Smooth muscle cell (in vitro differentiated cells): ENCODE results near the gene ARVCF. TPM values are rescaled to one million over a fixed set of nuclear protein-coding genes. Genes with fewer than 3 reads are reported as not detected.

Experiments used
- DNase-seq: peaks from one replicate; lab custom pipeline; 2025; ENCODE audit not compliant: unreplicated experiment; lab: John Stamatoyannopoulos, UW
- H2AFZ ChIP-seq: fragments of 200-600 bp; sonication (generic); 2 replicates; pipeline ENCODE4 v1.6.0; 2016; ENCODE audit warnings: antibody characterized with exemption, low read depth, mild to moderate bottlenecking
- H3F3A ChIP-seq: fragments of 200-600 bp; sonication (generic); 2 replicates; pipeline ENCODE4 v1.6.0; 2017; ENCODE audit warnings: antibody characterized with exemption, low read depth
- H3K27ac ChIP-seq: fragments of 200-600 bp; sonication (generic); 2 replicates; pipeline ENCODE4 v1.5.1; 2016; ENCODE audit warnings: low read depth, mild to moderate bottlenecking
- H3K27me3 ChIP-seq: fragments of 200-600 bp; sonication (generic); 2 replicates; pipeline ENCODE4 v1.6.1; 2016; ENCODE audit warnings: low read depth, mild to moderate bottlenecking
- H3K36me3 ChIP-seq: fragments of 200-600 bp; sonication (generic); 2 replicates; pipeline ENCODE4 v1.5.1; 2016; ENCODE audit warnings: low read depth
- H3K4me1 ChIP-seq: fragments of 200-600 bp; sonication (generic); 2 replicates; pipeline ENCODE4 v1.5.1; 2016; ENCODE audit warnings: low read depth
- H3K4me2 ChIP-seq: fragments of 200-600 bp; sonication (generic); 2 replicates; pipeline ENCODE4 v1.6.0; 2016; ENCODE audit warnings: mild to moderate bottlenecking
- H3K4me3 ChIP-seq: fragments of 200-600 bp; sonication (generic); 2 replicates; pipeline ENCODE4 v1.5.1; 2016; ENCODE audit warnings: mild to moderate bottlenecking
- H3K79me2 ChIP-seq: fragments of 200-600 bp; sonication (generic); 2 replicates; pipeline ENCODE4 v1.6.0; 2016; ENCODE audit warnings: low read depth, mild to moderate bottlenecking
- H3K9ac ChIP-seq: fragments of 200-600 bp; sonication (generic); 2 replicates; pipeline ENCODE4 v1.6.0; 2016; ENCODE audit warnings: low read depth
- H3K9me3 ChIP-seq: fragments of 200-600 bp; sonication (generic); replicated peaks from 2 replicates; pipeline ENCODE4 v1.5.1; 2016; ENCODE audit warnings: low read depth
- H4K20me1 ChIP-seq: fragments of 200-600 bp; sonication (generic); 2 replicates; pipeline ENCODE4 v1.6.0; 2016; ENCODE audit warnings: low read depth
- WGBS: methylation state at CpG from one replicate; pipeline ENCODE4 v1.1.7; 2016; ENCODE audit warnings: low lambda C conversion rate; 5-methylcytosine and 5-hydroxymethylcytosine counted together
- polyA plus RNA-seq: library from polyadenylated mRNA; unstranded; fragments of >200 nt; fragmentation: Nextera tagmentation; extraction: Ambion mirVana; gene quantifications from 2 replicates; pipeline ENCODE4 v1.2.1, GENCODE V29; 2016
- total RNA-seq: library from RNA; depleted of rRNA; stranded (reverse); fragments of >200 nt; gene quantifications from 2 replicates; pipeline ENCODE4 v1.2.3, GENCODE V29; 2014
- TF ChIP-seq, protein P1 (sequence below): fragments of 200-600 bp; sonication (generic); IDR thresholded peaks from 2 replicates; pipeline ENCODE4 v1.5.1; 2017; ENCODE audit warnings: borderline replicate concordance, mild to moderate bottlenecking, antibody characterized with exemption; ENCODE audit not compliant: insufficient read depth, poor library complexity, severe bottlenecking

The ARVCF gene
- total and polyA plus RNA-seq, 2 experiments from 2014 or later: 5.4 to 10.6 TPM

DNA sequence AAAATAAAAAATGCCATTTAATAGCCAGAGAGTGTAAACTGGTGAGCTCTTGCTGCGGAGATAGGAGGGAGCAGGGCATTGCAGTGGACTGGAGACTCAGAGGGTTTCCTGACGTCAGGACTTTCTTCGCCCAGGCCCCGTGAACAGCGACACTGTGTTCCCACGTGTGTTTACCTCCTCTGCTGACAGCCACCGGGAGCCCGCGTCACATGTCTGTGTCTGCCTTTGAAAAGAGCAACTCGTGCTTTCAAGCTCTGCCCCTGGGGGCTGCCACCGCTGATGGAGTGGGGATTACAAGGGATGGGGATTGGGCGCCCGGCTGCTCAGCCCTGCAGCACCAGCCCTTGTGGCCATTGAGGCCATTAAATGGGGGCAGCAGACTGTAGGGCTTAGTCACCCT lies 7.6 kb upstream of the ARVCF start:
- no peak overlapping the region for H3K4me2 ChIP-seq
- H3K27me3 ChIP-seq: no peaks in the 10 kb centered on the region
- H3K36me3 ChIP-seq: no peaks in the 10 kb centered on the region
- 90% methylated on average over 13 of the region's 13 CpGs for WGBS
- DNase-seq: no peak
- peaks cover 4% of the 10 kb centered on the region for H3K79me2 ChIP-seq
- H4K20me1 ChIP-seq: peaks cover 61% of the 10 kb centered on the region
- no peaks in the 10 kb centered on the region for H3K9me3 ChIP-seq
- no peak overlapping the region for H2AFZ ChIP-seq
- no peak overlapping the region for H3K9ac ChIP-seq
- peaks cover 3% of the 10 kb centered on the region for H3K4me1 ChIP-seq
- TF ChIP-seq, protein P1, sequence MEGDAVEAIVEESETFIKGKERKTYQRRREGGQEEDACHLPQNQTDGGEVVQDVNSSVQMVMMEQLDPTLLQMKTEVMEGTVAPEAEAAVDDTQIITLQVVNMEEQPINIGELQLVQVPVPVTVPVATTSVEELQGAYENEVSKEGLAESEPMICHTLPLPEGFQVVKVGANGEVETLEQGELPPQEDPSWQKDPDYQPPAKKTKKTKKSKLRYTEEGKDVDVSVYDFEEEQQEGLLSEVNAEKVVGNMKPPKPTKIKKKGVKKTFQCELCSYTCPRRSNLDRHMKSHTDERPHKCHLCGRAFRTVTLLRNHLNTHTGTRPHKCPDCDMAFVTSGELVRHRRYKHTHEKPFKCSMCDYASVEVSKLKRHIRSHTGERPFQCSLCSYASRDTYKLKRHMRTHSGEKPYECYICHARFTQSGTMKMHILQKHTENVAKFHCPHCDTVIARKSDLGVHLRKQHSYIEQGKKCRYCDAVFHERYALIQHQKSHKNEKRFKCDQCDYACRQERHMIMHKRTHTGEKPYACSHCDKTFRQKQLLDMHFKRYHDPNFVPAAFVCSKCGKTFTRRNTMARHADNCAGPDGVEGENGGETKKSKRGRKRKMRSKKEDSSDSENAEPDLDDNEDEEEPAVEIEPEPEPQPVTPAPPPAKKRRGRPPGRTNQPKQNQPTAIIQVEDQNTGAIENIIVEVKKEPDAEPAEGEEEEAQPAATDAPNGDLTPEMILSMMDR: no peak
- H3K4me3 ChIP-seq: no peak overlapping the region
- H3K27ac ChIP-seq: no peak overlapping the region
- H3F3A ChIP-seq: no peaks in the 10 kb centered on the region

- H3K4me3 ChIP-seq: no peak overlapping the region
- H4K20me1 ChIP-seq: peaks cover 50% of the 10 kb centered on the region
- peaks cover 8% of the 10 kb centered on the region for H3K27me3 ChIP-seq
- H3K27ac ChIP-seq: no peak overlapping the region
- 96% methylated on average over 10 of the region's 10 CpGs for WGBS
- H3K4me2 ChIP-seq: no peak overlapping the region
- no peaks in the 10 kb centered on the region for H3F3A ChIP-seq
- no peaks in the 10 kb centered on the region for H3K36me3 ChIP-seq
- H2AFZ ChIP-seq: no peak overlapping the region
- TF ChIP-seq, protein P1: no peak
- no peaks in the 10 kb centered on the region for H3K9me3 ChIP-seq
- DNase-seq: no peak
- no peak overlapping the region for H3K9ac ChIP-seq
- peaks cover 4% of the 10 kb centered on the region for H3K79me2 ChIP-seq
- H3K4me1 ChIP-seq: peaks cover 3% of the 10 kb centered on the region
Observed at GRCh38 chr22:20022978-20023613, 6.5 kb upstream of the ARVCF start.

DNA sequence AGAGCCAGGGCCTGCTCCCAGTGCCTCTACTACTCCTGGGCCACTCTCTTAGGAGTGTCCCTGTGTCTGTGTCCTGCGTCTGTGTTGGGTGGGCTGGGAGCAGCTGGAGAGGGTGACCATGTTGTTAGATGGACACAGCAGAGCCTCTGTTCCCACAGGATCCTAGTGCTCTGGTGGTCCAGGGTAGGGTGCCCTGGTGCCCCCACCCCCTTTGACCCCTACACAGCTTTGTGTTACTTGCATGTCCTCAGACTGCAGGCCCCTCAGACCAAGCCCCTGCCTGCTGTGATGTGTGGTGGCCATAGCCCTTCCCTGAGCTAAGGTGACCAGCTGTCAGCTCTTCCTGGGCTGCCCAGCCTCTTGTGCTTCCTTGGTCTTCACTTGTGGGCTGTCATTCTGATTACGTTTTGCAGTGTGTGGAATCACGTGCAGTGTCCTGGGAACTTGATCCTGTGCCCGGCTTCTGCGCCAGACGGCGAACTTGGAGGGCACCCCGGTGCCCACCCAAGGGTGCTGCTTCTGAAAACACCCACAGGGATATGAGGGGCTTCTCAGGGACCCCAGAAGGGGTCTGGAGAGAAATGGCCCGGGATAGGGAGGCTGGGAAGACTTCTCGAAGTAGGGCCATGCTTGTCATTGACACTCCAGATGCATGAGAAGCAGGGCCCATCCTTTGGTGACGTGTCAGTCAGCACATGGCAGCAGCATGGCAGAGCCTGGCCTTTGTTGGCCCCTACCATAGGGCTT lies 5.8 kb upstream of the ARVCF start:
- 96% methylated on average over 11 of the region's 11 CpGs for WGBS
- Histone ChIP-seq H3K9me3 (no peaks in the 10 kb centered on the region), H3F3A (no peaks in the 10 kb centered on the region), H2AFZ (no peak overlapping the region), H3K27me3 (peaks cover 15% of the 10 kb centered on the region), H3K36me3 (no peaks in the 10 kb centered on the region), H3K4me3 (no peak overlapping the region), H3K4me1 (peaks cover 3% of the 10 kb centered on the region), H3K9ac (no peak overlapping the region), H3K4me2 (peak overlapping the region; percentile 98), H4K20me1 (peaks cover 46% of the 10 kb centered on the region), H3K27ac (no peak overlapping the region), H3K79me2 (peaks cover 4% of the 10 kb centered on the region)
- DNase-seq: no peak
- TF ChIP-seq, protein P1: no peak
